ENCODE results near the gene IGFLR1.

DNA sequence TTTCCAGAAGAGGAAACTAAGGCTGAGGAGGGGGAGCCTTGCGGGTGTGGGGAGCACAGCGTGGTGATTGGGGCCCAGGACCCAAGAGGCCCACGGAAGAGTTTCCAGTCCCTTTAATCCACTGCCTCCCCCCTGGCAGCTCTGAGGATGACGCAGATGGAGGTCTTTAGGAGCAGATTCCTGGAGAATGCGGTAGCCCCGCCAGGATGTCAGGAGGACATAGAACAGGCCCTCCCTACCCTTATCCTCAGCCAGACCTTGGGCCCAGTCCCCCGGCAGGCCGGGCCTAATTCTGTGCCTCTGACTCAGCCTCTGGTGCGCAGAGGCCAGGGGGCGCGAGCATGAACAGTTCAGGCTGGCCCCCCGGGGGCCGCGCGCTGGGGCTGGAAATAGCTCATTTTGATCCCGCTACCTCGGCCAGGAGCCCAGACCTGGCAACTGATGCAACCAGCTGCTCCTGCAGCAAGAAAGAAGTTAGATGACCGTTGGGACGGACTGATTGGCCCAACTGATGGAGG lies 15.0 kb upstream of the IGFLR1 start:
- TF ChIP-seq CTCF (IDR thresholded peaks at IDR 0.05) (no peak), POLR2A (IDR thresholded peaks at IDR 0.05) (no peak)
